Measurements from ENCODE around the gene PAK4. TPM values are rescaled to one million over a fixed set of nuclear protein-coding genes. Genes with fewer than 3 reads are reported as not detected.

The PAK4 gene
- total and polyA plus RNA-seq, 10 of the 15 experiments (the other 5 are each of a cell fraction or from before 2014, with no cell fraction given): 0.08 to 19.3 (median 5.9) TPM

- H3K36me3 ChIP-seq (ENCODE audit: control insufficient read depth in 2 of 2, insufficient read depth in 2 of 2, low read length in 1 of 2): no peaks in the 10 kb centered on the region; a peak in 1 of 4 replicates
- intact Hi-C loops (cut with micrococcal nuclease; ENCODE audit: unreplicated experiment): no loop called here
- RAD21 ChIA-PET (ENCODE audit: unreplicated experiment): no interaction called here
- TF ChIP-seq SMAD5 (IDR thresholded peaks at IDR 0.05; ENCODE audit: low read depth): no peak
- TF ChIP-seq BHLHE40 (IDR thresholded peaks at IDR 0.05; ENCODE audit: borderline replicate concordance in 1 of 2, low read depth in 2 of 2, low read length in 1 of 2): no peak
- no peak for TF ChIP-seq MAX (IDR thresholded peaks at IDR 0.05; ENCODE audit: low read depth, low read length)
- no peak for TF ChIP-seq MEF2B (IDR thresholded peaks at IDR 0.05; ENCODE audit: partially characterized antibody, poor library complexity, severe bottlenecking)
- TF ChIP-seq JUNB (IDR thresholded peaks at IDR 0.05): no peak
- no peak for TF ChIP-seq MXI1 (IDR thresholded peaks at IDR 0.05; ENCODE audit: low read depth, low read length)
- TF ChIP-seq RUNX3 (IDR thresholded peaks at IDR 0.05; ENCODE audit: low read length): no peak
- no peak for TF ChIP-seq ZBTB11 (CRISPR knock-in tag; IDR thresholded peaks at IDR 0.05)
- no peak for TF ChIP-seq TARDBP (IDR thresholded peaks at IDR 0.05; ENCODE audit: borderline replicate concordance)
- no peak for TF ChIP-seq ZNF217 (IDR thresholded peaks at IDR 0.05)
- TF ChIP-seq CTCF (IDR thresholded peaks at IDR 0.05 in 2 of 3, conservative IDR thresholded peaks at IDR 0.05 in 1 of 3; ENCODE audit: control insufficient read depth in 2 of 3, extremely low read depth in 1 of 3, insufficient read depth in 1 of 3, low read depth in 3 of 3, low read length in 3 of 3): no peak
- TF ChIP-seq HDGF (IDR thresholded peaks at IDR 0.05): no peak
- no peak for TF ChIP-seq MTA3 (IDR thresholded peaks at IDR 0.05; ENCODE audit: borderline replicate concordance, low read length)
- TF ChIP-seq IRF3 (IDR thresholded peaks at IDR 0.05): no peak
- TF ChIP-seq ZBTB40 (IDR thresholded peaks at IDR 0.05; ENCODE audit: borderline replicate concordance): no peak
Measured at GRCh38 chr19:39160523-39160861, 34.9 kb downstream of the PAK4 start.

More at GRCh38 chr19:39160523-39160861, 34.9 kb downstream of the PAK4 start:
- Histone ChIP-seq H3K4me2 (ENCODE audit: control insufficient read depth, insufficient read depth) (no peak overlapping the region), H3K79me2 (ENCODE audit: control insufficient read depth, insufficient read depth, low read length) (no peaks in the 10 kb centered on the region), H3K4me1 (ENCODE audit: control insufficient read depth, insufficient read depth, low read length) (no peaks in the 10 kb centered on the region), H3K4me3 (no peak overlapping the region), H3K9me3 (replicated peaks; ENCODE audit: control insufficient read depth, insufficient read depth, low read length) (no peaks in the 10 kb centered on the region), H3K27ac (ENCODE audit: control insufficient read depth, insufficient read depth) (no peak overlapping the region), H3K9ac (ENCODE audit: control insufficient read depth, insufficient read depth, low read length) (no peak overlapping the region), H2AFZ (ENCODE audit: control insufficient read depth, low read depth, low read length) (no peak overlapping the region), H3K27me3 (replicated peaks in 1 of 2; ENCODE audit: control insufficient read depth in 2 of 2, insufficient read depth in 2 of 2, low read length in 1 of 2) (no peaks in the 10 kb centered on the region), H4K20me1 (ENCODE audit: control insufficient read depth, insufficient read depth) (no peaks in the 10 kb centered on the region)
- ChIA-PET POLR2A (no interaction called here), SMC1A (ENCODE audit: uncharacterized antibody, unreplicated experiment) (no interaction called here), CTCF (no interaction called here)
- no TSS peak for BruUV-seq (replicated peaks)
- no peak for ATAC-seq
- no peak for DNase-seq (ENCODE audit: low read depth, low spot score)
- in situ Hi-C loops (cut with MboI): no loop called here
- 80% methylated on average over 8 of the region's 8 CpGs for WGBS (ENCODE audit: insufficient coverage, insufficient replicate concordance, low lambda C conversion rate, missing lambda C conversion rate)
- FAIRE-seq: no peak
